GM21360 (cell line): ENCODE measurements around the gene HIVEP1.

Experiments
- ATAC-seq: cut with Tn5 transposase; IDR thresholded peaks from one replicate; pipeline ENCODE4 v1.9.1; 2021; ENCODE audit warnings: mild to moderate bottlenecking, moderate library complexity; ENCODE audit not compliant: unreplicated experiment

HIVEP1 gene

GRCh38 chr6:12017263-12017662 lies 5.2 kb downstream of the HIVEP1 start:
- no peak for ATAC-seq

DNA sequence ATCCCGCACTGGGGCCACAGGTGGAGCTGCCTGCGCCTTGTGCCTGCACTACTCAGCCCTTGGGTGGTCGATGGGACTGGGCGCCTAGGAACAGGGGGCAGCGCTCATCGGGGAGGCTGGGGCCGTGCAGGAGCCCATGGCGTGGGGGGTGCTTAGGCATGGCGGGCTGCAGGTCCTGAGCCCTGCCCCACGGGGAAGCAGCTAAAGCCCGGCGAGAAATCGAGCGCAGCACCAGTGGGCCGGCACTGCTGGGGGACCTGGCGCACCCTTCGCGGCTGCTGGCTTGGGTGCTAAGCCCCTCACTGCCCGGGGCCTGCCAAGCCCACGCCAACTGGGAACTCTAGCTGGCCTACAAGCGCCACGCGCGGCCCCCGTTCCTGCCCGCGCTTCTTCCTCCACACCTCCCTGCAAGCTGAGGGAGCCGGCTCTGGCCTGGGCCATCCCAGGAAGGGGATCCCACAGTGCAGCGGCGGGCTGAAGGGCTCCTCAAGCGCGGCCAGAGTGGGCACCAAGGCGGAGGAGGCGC lies 5.8 kb downstream of the HIVEP1 start:
- no peak for ATAC-seq

DNA sequence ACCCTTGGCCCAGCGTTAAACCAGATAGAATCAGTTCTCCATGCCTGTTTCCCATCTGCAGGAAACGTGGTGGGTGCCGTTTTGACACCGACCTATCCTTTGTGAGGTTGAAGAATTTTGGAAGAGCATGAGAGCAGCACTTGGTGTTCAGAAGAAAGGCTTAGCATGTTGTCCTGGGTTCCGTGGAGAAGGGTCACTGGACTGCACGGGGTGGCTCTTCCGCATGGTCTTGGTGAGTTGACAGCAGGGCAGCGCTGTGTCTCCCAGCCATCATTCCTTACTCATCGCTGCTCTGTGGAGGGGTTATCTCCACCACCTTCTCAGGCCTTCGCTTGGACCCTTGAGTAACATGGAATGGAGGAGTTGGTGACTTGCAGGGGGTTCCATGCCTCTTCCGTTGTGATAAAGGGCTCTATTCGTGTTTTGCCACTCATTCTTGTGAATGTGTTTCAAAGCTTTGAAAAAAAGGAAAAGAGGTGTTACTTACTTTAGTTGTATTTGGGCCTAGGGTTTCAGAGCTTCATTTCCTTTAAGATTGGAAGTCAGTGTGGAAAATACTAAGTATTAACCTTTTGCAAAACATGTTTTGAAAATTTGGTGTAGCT lies 8.2 kb downstream of the HIVEP1 start:
- ATAC-seq, result no peak

- no peak for ATAC-seq
Observed at GRCh38 chr6:12022481-12022880, 10.4 kb downstream of the HIVEP1 start.

- no peak for ATAC-seq
Observed at GRCh38 chr6:12022953-12023388, 10.9 kb downstream of the HIVEP1 start.

DNA sequence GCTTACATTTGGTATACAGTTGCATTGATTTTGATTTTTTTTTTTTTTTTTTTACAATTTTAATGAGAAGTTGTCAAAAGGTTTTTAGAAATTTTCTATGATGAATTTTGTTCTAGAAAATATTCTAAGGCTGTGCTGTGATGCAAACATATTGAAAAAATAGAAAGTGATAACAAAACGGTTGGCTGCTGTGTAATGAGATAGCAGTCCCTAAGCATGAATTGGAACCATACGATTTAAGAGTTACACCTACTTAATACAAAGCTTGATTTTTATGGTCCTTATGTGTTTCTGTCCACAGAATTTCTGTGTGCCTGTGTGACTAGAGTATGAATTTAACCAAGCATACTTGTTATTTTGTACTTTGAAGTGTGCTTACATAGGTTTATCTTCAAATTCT lies 12.1 kb downstream of the HIVEP1 start:
- no peak for ATAC-seq

GRCh38 chr6:12024699-12025434 lies 12.8 kb downstream of the HIVEP1 start:
- no peak for ATAC-seq

DNA sequence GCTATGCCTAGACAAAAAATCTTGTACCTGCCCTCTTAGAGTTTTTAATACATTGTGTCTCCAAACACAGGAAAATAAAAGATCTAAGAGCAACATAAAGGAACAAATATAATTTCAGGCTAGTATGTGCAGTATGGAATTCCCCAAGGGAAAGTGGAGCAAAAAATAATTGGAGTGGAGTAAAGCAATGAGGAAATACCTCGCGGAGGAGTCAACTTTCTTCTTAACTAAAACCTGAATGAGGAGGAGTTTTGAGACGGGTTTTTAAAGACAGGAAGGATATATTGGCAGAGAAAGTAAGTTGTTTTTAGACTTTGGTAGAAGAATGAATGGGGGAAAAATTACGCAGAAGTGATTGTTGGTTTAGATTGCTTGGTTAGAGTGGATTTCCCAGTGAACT lies 14.0 kb downstream of the HIVEP1 start:
- ATAC-seq, result no peak

GRCh38 chr6:12026833-12027232 lies 14.7 kb downstream of the HIVEP1 start:
- ATAC-seq, result no peak

GRCh38 chr6:12028213-12028612 lies 16.1 kb downstream of the HIVEP1 start:
- no peak for ATAC-seq

- ATAC-seq, result no peak
Observed at GRCh38 chr6:12029979-12030737, 18.0 kb downstream of the HIVEP1 start.

DNA sequence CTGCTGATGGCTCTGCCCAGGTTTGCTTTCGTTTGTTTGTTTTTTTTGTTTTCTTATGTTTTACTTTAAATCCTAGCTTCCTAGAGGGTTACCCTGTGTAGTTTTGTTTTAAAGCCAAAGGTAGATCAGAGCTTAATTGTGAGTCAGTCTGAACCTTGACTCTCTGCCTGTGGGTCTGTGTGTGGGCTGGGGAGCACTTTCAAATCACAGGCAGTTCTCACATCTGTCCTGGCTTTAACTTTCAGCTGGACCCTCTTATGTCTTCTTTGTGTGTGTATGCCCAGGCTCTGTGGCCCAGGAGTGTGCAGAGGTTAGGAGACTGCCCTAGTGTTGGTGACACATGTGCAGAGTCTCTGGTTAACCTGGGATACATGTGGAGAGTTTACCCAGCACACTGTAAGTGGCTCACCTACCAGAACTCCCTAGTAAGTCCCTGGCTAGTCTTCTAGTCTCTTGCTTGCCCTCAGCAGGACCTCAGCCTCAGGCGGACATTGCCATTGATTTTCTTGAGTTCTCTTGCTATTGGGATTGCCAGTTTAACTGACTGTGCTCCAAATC lies 19.0 kb downstream of the HIVEP1 start:
- ATAC-seq, result no peak

- no peak for ATAC-seq
Observed at GRCh38 chr6:12032783-12033573, 20.9 kb downstream of the HIVEP1 start.

DNA sequence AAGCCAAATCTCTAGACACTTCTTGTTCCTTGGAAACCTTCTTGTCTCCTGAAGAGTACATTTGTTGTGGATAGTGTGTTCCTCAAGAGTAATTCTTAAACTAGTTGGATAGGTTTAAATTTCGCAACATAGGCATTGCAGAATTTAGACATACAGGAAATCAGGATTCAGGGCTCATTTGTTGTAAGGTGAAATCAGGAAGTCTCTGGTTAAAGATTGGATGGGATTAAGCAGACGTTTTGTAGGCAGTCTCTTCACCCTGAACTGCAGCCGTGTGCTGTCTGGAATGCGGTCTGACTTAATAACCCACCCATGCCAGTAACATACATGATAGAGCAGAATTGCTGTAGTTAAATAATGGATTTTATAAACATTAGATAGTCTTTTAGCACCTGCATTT lies 21.7 kb downstream of the HIVEP1 start:
- no peak for ATAC-seq

DNA sequence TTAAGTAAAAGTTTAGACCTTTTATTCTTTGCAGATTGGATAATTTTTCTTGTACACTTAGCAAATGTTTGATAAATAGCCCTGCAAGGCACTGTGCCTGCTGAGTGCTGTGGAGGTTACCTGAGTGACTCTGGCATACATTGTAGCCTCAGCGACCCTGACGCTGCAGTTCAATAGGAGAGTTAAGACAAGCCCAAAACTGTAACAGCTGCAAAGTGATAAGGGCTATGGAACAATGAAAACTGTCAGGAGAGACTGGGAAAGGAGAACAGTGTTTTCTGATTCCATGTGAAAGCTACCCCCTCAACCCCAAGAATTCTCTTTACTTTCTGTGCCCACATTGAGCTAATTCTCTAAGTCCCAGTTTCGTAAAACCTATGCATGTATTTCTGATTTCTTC lies 22.2 kb downstream of the HIVEP1 start:
- no peak for ATAC-seq

- no peak for ATAC-seq
Observed at GRCh38 chr6:12034837-12035236, 22.7 kb downstream of the HIVEP1 start.

DNA sequence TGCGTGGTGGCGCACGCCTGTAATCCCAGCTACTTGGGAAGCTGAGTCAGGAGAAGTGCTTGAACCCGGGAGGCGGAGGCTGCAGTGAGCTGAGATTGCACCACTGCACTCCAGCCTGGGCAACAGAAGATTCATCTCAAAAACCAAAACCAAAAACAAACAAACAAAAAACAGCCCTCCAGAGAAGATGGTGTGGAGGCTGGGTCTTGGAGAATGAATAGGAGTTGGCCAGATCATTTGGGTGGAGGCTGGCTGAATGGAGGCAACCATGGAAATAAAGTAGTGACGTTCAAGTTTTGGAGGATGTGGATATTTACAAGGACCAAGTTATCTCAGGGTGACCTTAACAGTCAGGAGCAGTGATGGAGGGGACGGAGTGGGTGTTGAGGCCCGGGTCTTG lies 24.7 kb downstream of the HIVEP1 start:
- no peak for ATAC-seq

DNA sequence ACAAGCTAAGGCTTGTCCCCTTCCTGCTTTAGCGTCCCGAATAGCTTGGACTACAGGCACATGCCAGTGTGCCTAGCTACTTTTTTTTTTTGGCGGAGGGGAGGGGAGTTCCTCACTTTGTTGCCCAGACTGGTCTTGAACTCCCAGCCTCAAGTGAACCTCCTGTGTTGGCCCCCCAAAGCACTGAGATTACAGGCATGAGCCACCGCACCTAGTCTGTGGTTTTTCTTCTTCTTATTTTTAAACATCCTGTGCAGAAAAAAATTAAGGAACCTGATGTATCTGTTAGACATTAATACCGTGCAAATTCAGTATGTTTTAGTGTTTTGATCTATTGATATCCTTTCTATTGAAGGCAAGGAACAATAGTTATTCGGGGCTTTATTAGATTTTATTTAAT lies 25.7 kb downstream of the HIVEP1 start:
- no peak for ATAC-seq

DNA sequence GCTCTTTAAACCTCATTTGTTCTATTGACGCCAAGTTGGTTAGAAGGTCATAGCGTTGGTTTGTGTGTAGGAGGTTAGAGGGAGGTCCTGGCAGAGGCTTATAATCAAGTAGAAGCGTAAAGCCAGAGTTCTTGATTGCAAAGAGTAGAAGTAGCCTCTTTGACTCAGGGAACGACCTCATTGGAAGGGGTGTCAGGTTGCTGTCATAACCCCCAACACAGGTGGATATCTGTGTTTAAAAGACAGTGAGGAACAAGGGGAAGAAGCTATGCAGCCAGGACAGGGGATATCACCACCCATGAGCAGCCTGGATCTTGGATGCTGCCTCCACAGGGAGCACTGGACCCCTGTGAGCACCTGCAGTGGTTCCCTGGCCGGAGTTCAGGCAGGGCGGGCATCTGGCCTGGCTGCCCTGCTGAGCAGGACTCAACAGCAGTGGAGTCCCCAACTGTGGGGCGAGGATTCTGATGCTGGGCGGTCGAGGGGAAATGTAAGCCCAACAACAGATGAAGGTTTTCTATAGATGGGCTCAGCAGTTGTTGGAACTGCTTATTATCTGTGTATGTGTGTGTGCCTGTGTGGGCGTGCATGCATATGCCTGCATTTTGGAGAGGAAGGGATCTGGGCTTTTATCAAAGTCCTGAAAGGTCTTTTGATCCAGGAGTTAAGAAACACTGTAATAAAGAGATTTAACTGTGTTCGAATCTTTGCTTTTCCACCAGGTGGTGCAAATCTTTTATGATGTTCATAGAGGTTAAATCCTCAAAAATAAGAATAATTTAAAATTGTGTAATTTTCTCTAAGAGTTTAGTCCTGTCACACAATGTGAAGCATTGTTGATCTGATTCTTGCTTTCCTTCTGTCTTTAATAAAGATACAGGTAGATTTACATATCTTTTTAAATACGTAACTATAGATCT lies 27.7 kb downstream of the HIVEP1 start:
- no peak for ATAC-seq

DNA sequence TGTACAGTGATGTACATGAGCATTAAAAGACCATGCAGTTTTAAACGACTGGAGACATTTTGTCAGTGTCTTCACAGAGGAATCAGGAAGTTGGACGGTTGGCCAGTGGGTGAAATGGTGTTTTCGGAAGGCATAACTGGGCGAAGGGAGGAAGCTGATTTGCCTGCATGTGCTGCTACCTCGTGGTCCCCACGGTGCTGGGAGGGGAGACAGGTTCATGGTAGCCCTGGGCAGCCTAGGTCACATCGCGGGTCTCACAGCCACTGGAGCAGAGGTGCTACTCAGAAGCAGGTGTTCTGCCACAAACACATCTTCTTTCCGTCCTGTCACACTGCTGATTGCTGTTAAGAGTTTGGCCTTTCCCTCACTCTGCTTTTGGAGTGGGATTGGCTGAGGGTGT lies 35.2 kb downstream of the HIVEP1 start:
- no peak for ATAC-seq
